ENCODE results near the gene CABS1. TPM values are rescaled to one million over a fixed set of nuclear protein-coding genes. Genes with fewer than 3 reads are reported as not detected.

The CABS1 gene
- total RNA-seq, 2 experiments from 2014 or later: not detected

GRCh38 chr4:70337886-70338420 is 3.2 kb downstream of the CABS1 start:
- Mint-ChIP-seq H3K27me3 (ENCODE audit: low read depth) (no peaks in the 10 kb centered on the region), H3K4me3 (no peak overlapping the region), H3K27ac (no peak overlapping the region), H3K4me1 (ENCODE audit: low read depth) (no peaks in the 10 kb centered on the region), H3K9me3 (no peaks in the 10 kb centered on the region), H3K36me3 (ENCODE audit: low read depth) (no peaks in the 10 kb centered on the region)
- DNase-seq: no peak
- intact Hi-C loops (cut with micrococcal nuclease): no loop called here
- CTCF ChIA-PET: no interaction called here

- intact Hi-C loops (cut with micrococcal nuclease): no loop called here
- H3K27ac Mint-ChIP-seq: no peak overlapping the region
- H3K4me3 Mint-ChIP-seq: no peak overlapping the region
- no peaks in the 10 kb centered on the region for H3K36me3 Mint-ChIP-seq (ENCODE audit: low read depth)
- H3K9me3 Mint-ChIP-seq: no peaks in the 10 kb centered on the region
- CTCF ChIA-PET: no interaction called here
- H3K27me3 Mint-ChIP-seq (ENCODE audit: low read depth): no peaks in the 10 kb centered on the region
- H3K4me1 Mint-ChIP-seq (ENCODE audit: low read depth): no peaks in the 10 kb centered on the region
- no peak for DNase-seq
Observed at GRCh38 chr4:70356185-70356584, 21.4 kb downstream of the CABS1 start.

- no peaks in the 10 kb centered on the region for H3K27me3 Mint-ChIP-seq (ENCODE audit: low read depth)
- H3K27ac Mint-ChIP-seq: no peak overlapping the region
- intact Hi-C loops (cut with micrococcal nuclease): no loop called here
- DNase-seq: no peak
- H3K9me3 Mint-ChIP-seq: no peaks in the 10 kb centered on the region
- no peaks in the 10 kb centered on the region for H3K4me1 Mint-ChIP-seq (ENCODE audit: low read depth)
- CTCF ChIA-PET: no interaction called here
- H3K4me3 Mint-ChIP-seq: no peak overlapping the region
- no peaks in the 10 kb centered on the region for H3K36me3 Mint-ChIP-seq (ENCODE audit: low read depth)
Observed at GRCh38 chr4:70359115-70359661, 24.4 kb downstream of the CABS1 start.

- no peaks in the 10 kb centered on the region for H3K27me3 Mint-ChIP-seq (ENCODE audit: low read depth)
- no peak within 1 kb of the TSS for H3K4me3 Mint-ChIP-seq
- no peak for DNase-seq
- no peaks in the 10 kb centered on the region for H3K4me1 Mint-ChIP-seq (ENCODE audit: low read depth)
- no peaks in the 10 kb centered on the region for H3K9me3 Mint-ChIP-seq
- H3K36me3 Mint-ChIP-seq (ENCODE audit: low read depth): no peaks in the 10 kb centered on the region
- intact Hi-C loops (cut with micrococcal nuclease): no loop called here
- H3K27ac Mint-ChIP-seq: no peak within 1 kb of the TSS
- CTCF ChIA-PET: no interaction called here
Observed at GRCh38 chr4:70360460-70360859, 25.7 kb downstream of the CABS1 start, which contains the start of gene SMR3A. TSS of gene SMR3A (plus strand) at chr4:70360760. CDS start at chr4:70362116, 1,356 bp downstream.

GRCh38 chr4:70364002-70364401 is 29.2 kb downstream of the CABS1 start:
- H3K4me1 Mint-ChIP-seq (ENCODE audit: low read depth): no peaks in the 10 kb centered on the region
- H3K36me3 Mint-ChIP-seq (ENCODE audit: low read depth): no peaks in the 10 kb centered on the region
- no peaks in the 10 kb centered on the region for H3K9me3 Mint-ChIP-seq
- no peaks in the 10 kb centered on the region for H3K27me3 Mint-ChIP-seq (ENCODE audit: low read depth)
- CTCF ChIA-PET: interaction anchor here (0.6 kb wide), 1 partner anchor 1724 kb away, joined by 3 read pairs; no protein-coding TSS in a partner anchor
- DNase-seq: no peak
- intact Hi-C loops (cut with micrococcal nuclease): no loop called here
- H3K4me3 Mint-ChIP-seq: no peak overlapping the region
- H3K27ac Mint-ChIP-seq: no peak overlapping the region

- Mint-ChIP-seq H3K27me3 (ENCODE audit: low read depth) (no peaks in the 10 kb centered on the region), H3K27ac (no peak overlapping the region), H3K4me1 (ENCODE audit: low read depth) (no peaks in the 10 kb centered on the region), H3K36me3 (ENCODE audit: low read depth) (no peaks in the 10 kb centered on the region), H3K9me3 (no peaks in the 10 kb centered on the region), H3K4me3 (no peak overlapping the region)
- no peak for DNase-seq
- intact Hi-C loops (cut with micrococcal nuclease): no loop called here
- CTCF ChIA-PET: no interaction called here
Observed at GRCh38 chr4:70365479-70365878, 30.7 kb downstream of the CABS1 start.

- CTCF ChIA-PET: interaction anchor here (0.7 kb wide), 1 partner anchor 1057 kb away, joined by 4 read pairs; no protein-coding TSS in a partner anchor
- H3K36me3 Mint-ChIP-seq (ENCODE audit: low read depth): no peaks in the 10 kb centered on the region
- DNase-seq: no peak
- no peaks in the 10 kb centered on the region for H3K9me3 Mint-ChIP-seq
- H3K4me1 Mint-ChIP-seq (ENCODE audit: low read depth): no peaks in the 10 kb centered on the region
- H3K27ac Mint-ChIP-seq: no peak overlapping the region
- intact Hi-C loops (cut with micrococcal nuclease): no loop called here
- no peaks in the 10 kb centered on the region for H3K27me3 Mint-ChIP-seq (ENCODE audit: low read depth)
- H3K4me3 Mint-ChIP-seq: no peak overlapping the region
Observed at GRCh38 chr4:70367813-70368212, 33.0 kb downstream of the CABS1 start.

- Mint-ChIP-seq H3K4me1 (ENCODE audit: low read depth) (no peaks in the 10 kb centered on the region), H3K36me3 (ENCODE audit: low read depth) (no peaks in the 10 kb centered on the region), H3K27me3 (ENCODE audit: low read depth) (no peaks in the 10 kb centered on the region), H3K27ac (no peak overlapping the region), H3K4me3 (no peak overlapping the region), H3K9me3 (peaks cover 4% of the 10 kb centered on the region)
- intact Hi-C loops (cut with micrococcal nuclease): no loop called here
- CTCF ChIA-PET: no interaction called here
- DNase-seq: no peak
Observed at GRCh38 chr4:70371987-70372386, 37.2 kb downstream of the CABS1 start.

GRCh38 chr4:70372760-70373159 is 38.0 kb downstream of the CABS1 start:
- H3K27me3 Mint-ChIP-seq (ENCODE audit: low read depth): no peaks in the 10 kb centered on the region
- no peak overlapping the region for H3K4me3 Mint-ChIP-seq
- CTCF ChIA-PET: no interaction called here
- no peak for DNase-seq
- H3K9me3 Mint-ChIP-seq: peaks cover 4% of the 10 kb centered on the region
- H3K36me3 Mint-ChIP-seq (ENCODE audit: low read depth): no peaks in the 10 kb centered on the region
- intact Hi-C loops (cut with micrococcal nuclease): no loop called here
- H3K4me1 Mint-ChIP-seq (ENCODE audit: low read depth): no peaks in the 10 kb centered on the region
- no peak overlapping the region for H3K27ac Mint-ChIP-seq

- Mint-ChIP-seq H3K9me3 (no peaks in the 10 kb centered on the region), H3K36me3 (ENCODE audit: low read depth) (no peaks in the 10 kb centered on the region), H3K27me3 (ENCODE audit: low read depth) (no peaks in the 10 kb centered on the region), H3K27ac (no peak overlapping the region), H3K4me1 (ENCODE audit: low read depth) (no peaks in the 10 kb centered on the region), H3K4me3 (no peak overlapping the region)
- intact Hi-C loops (cut with micrococcal nuclease): no loop called here
- CTCF ChIA-PET: no interaction called here
- no peak for DNase-seq
Observed at GRCh38 chr4:70380578-70380977, 45.8 kb downstream of the CABS1 start.

GRCh38 chr4:70382691-70383181 is 48.0 kb downstream of the CABS1 start, which contains the start of gene SMR3B:
TSS of gene SMR3B (plus strand) at chr4:70383131. CDS start at chr4:70384511, 1,380 bp downstream.
- no peak within 1 kb of the TSS for H3K4me3 Mint-ChIP-seq
- intact Hi-C loops (cut with micrococcal nuclease): no loop called here
- H3K27me3 Mint-ChIP-seq (ENCODE audit: low read depth): peaks cover under 1% of the 10 kb centered on the region
- CTCF ChIA-PET: no interaction called here
- no peaks in the 10 kb centered on the region for H3K9me3 Mint-ChIP-seq
- no peak within 1 kb of the TSS for H3K27ac Mint-ChIP-seq
- H3K4me1 Mint-ChIP-seq (ENCODE audit: low read depth): no peaks in the 10 kb centered on the region
- DNase-seq: no peak
- H3K36me3 Mint-ChIP-seq (ENCODE audit: low read depth): no peaks in the 10 kb centered on the region

Data from activated naive CD4-positive, alpha-beta T cell treated with anti-CD3 and anti-CD28 coated beads for 36 hours (primary cell).